ENCODE data around the gene ST6GALNAC3.

- TF ChIP-seq CTCF (IDR thresholded peaks at IDR 0.05; ENCODE audit: low read length) = no peak
- TF ChIP-seq EZH2 (optimal IDR thresholded peaks at IDR 0.05; ENCODE audit: low read depth, low read length) = no peak
These were observed 368.7 kb downstream of the ST6GALNAC3 start for GRCh38 chr1:76443217-76443616.

Data from MM.1S (cell line).